ENCODE data around the gene NR2C2.

- TF ChIP-seq, protein P1, sequence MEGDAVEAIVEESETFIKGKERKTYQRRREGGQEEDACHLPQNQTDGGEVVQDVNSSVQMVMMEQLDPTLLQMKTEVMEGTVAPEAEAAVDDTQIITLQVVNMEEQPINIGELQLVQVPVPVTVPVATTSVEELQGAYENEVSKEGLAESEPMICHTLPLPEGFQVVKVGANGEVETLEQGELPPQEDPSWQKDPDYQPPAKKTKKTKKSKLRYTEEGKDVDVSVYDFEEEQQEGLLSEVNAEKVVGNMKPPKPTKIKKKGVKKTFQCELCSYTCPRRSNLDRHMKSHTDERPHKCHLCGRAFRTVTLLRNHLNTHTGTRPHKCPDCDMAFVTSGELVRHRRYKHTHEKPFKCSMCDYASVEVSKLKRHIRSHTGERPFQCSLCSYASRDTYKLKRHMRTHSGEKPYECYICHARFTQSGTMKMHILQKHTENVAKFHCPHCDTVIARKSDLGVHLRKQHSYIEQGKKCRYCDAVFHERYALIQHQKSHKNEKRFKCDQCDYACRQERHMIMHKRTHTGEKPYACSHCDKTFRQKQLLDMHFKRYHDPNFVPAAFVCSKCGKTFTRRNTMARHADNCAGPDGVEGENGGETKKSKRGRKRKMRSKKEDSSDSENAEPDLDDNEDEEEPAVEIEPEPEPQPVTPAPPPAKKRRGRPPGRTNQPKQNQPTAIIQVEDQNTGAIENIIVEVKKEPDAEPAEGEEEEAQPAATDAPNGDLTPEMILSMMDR (IDR thresholded peaks at IDR 0.05; ENCODE audit: insufficient read depth, low read length) = no peak
- TF ChIP-seq POLR2AphosphoS5 (IDR thresholded peaks at IDR 0.05; ENCODE audit: low read depth) (no peak), REST (IDR thresholded peaks at IDR 0.05; ENCODE audit: insufficient replicate concordance, low read depth) (no peak)
These were observed 135.9 kb downstream of the NR2C2 start for GRCh38 chr3:15083252-15083651.
